IMR-90 (cell line): Measurements from ENCODE around the gene FAM98C. TPM values are rescaled to one million over a fixed set of nuclear protein-coding genes. Genes with fewer than 3 reads are reported as not detected.

Source experiments
- ATAC-seq: fragments of 200-7000 bp; cut with Tn5 transposase; 2 replicates; pipeline ENCODE4 v1.9.1; 2020; ENCODE audit warnings: low read depth, mild to moderate bottlenecking, moderate library complexity
- BruUV-seq: library from RNA; stranded (reverse); fragments of 400-500 nt; replicated peaks from 2 replicates; lab custom pipeline; 2021; lab: Mats Ljungman, UMichigan
- CTCF ChIA-PET: fragments of 300-600 bp; formaldehyde crosslinking; extraction: SDS; loops from one replicate; lab custom pipeline; 2021; ENCODE audit warnings: antibody characterized with exemption; lab: Yijun Ruan, JAX
- POLR2A ChIA-PET: fragments of 300-600 bp; sonication (Branson Sonifier 250); formaldehyde crosslinking; loops from one replicate; lab custom pipeline; 2022; ENCODE audit warnings: antibody characterized with exemption; ENCODE audit not compliant: unreplicated experiment; lab: Charles Lee
- DNase-seq: peaks from one replicate; pipeline ENCODE4 v3.0.0; 2013
- H2AFZ ChIP-seq: replicated peaks from 2 replicates; pipeline ENCODE3; 2013; ENCODE audit warnings: low read length, mild to moderate bottlenecking; ENCODE audit not compliant: poor library complexity
- H2AK5ac ChIP-seq: 2 replicates; pipeline ENCODE4 v1.6.1; 2013; ENCODE audit warnings: low read depth, low read length, inconsistent platforms
- H2AK9ac ChIP-seq: replicated peaks from 2 replicates; pipeline ENCODE3; 2013; ENCODE audit warnings: mild to moderate bottlenecking, low read depth, low read length, moderate library complexity; ENCODE audit not compliant: poor library complexity
- H2BK120ac ChIP-seq: 2 replicates; pipeline ENCODE4 v1.6.1; 2013; ENCODE audit warnings: low read depth, low read length, inconsistent platforms
- H2BK15ac ChIP-seq: 3 replicates; pipeline ENCODE4 v1.6.1; 2013; ENCODE audit warnings: low read depth, low read length, inconsistent platforms
- H2BK20ac ChIP-seq: 2 replicates; pipeline ENCODE4 v1.6.1; 2013; ENCODE audit warnings: low read depth, mild to moderate bottlenecking, inconsistent platforms, low read length, moderate library complexity
- H2BK5ac ChIP-seq: 2 replicates; pipeline ENCODE4 v1.6.1; 2013; ENCODE audit warnings: mild to moderate bottlenecking, low read depth, low read length, inconsistent platforms; ENCODE audit not compliant: poor library complexity, severe bottlenecking
- H3K14ac ChIP-seq: replicated peaks from 2 replicates; pipeline ENCODE4 v1.6.1; 2013; ENCODE audit warnings: low read depth, low read length, inconsistent platforms
- H3K18ac ChIP-seq: 2 replicates; pipeline ENCODE4 v1.6.1; 2013; ENCODE audit warnings: low read depth, low read length, control low read depth
- H3K23ac ChIP-seq: 2 replicates; pipeline ENCODE4 v1.6.1; 2013; ENCODE audit warnings: low read depth, low read length, inconsistent platforms
- H3K27ac ChIP-seq: 2 replicates; pipeline ENCODE4 v1.5.1; 2013; ENCODE audit warnings: mild to moderate bottlenecking, control low read depth, low read length; ENCODE audit not compliant: insufficient read depth
- H3K27me3 ChIP-seq: 2 replicates; pipeline ENCODE4 v1.6.1; 2013; ENCODE audit warnings: low read length; ENCODE audit not compliant: control insufficient read depth, insufficient read depth
- H3K36me3 ChIP-seq: 2 replicates; pipeline ENCODE4 v1.6.1; 2013; ENCODE audit warnings: low read length, mixed read lengths; ENCODE audit not compliant: control insufficient read depth, insufficient read depth
- H3K4ac ChIP-seq: 2 replicates; pipeline ENCODE4 v1.6.1; 2013; ENCODE audit warnings: low read depth, low read length, inconsistent platforms
- H3K4me1 ChIP-seq: 2 replicates; pipeline ENCODE4 v1.6.1; 2013; ENCODE audit warnings: low read length, mixed read lengths; ENCODE audit not compliant: control insufficient read depth, insufficient read depth
- H3K4me2 ChIP-seq: 2 replicates; pipeline ENCODE4 v1.6.1; 2013; ENCODE audit warnings: low read depth, mild to moderate bottlenecking, control low read depth, low read length, moderate library complexity
- H3K4me3 ChIP-seq: 2 replicates; pipeline ENCODE4 v1.5.1; 2013; ENCODE audit warnings: low read depth, mild to moderate bottlenecking, control low read depth, low read length, moderate library complexity; ENCODE audit not compliant: insufficient read depth
- H3K56ac ChIP-seq: 2 replicates; pipeline ENCODE4 v1.6.1; 2013; ENCODE audit warnings: low read length, inconsistent platforms; ENCODE audit not compliant: insufficient read depth; ENCODE audit errors: extremely low read depth
- H3K79me1 ChIP-seq, 2 experiments: 2 replicates each; pipeline ENCODE4 v1.6.1; 2013; ENCODE audit warnings: low read length in 2 of 2, inconsistent platforms in 1 of 2, low read depth in 1 of 2
- H3K9ac ChIP-seq: 2 replicates; pipeline ENCODE4 v1.6.1; 2013; ENCODE audit warnings: low read depth, low read length, control low read depth
- H3K9me1 ChIP-seq: 2 replicates; pipeline ENCODE4 v1.6.1; 2013; ENCODE audit warnings: low read length, inconsistent platforms; ENCODE audit not compliant: insufficient read depth
- H3K9me3 ChIP-seq: 2 replicates; pipeline ENCODE4 v1.6.1; 2013; ENCODE audit warnings: low read length; ENCODE audit not compliant: control insufficient read depth, insufficient read depth
- H4K20me1 ChIP-seq: 2 replicates; pipeline ENCODE4 v1.6.1; 2013; ENCODE audit warnings: low read length, inconsistent platforms; ENCODE audit not compliant: insufficient read depth
- H4K5ac ChIP-seq: 2 replicates; pipeline ENCODE4 v1.6.1; 2013; ENCODE audit warnings: mild to moderate bottlenecking, low read depth, low read length, control low read depth
- H4K8ac ChIP-seq, 2 experiments: 2 replicates each; pipeline ENCODE4 v1.6.1; 2013; ENCODE audit warnings: low read depth in 2 of 2, low read length in 2 of 2, control low read depth in 1 of 2, inconsistent platforms in 1 of 2
- H4K91ac ChIP-seq: 2 replicates; pipeline ENCODE4 v1.6.1; 2013; ENCODE audit warnings: low read depth, low read length, inconsistent platforms; ENCODE audit not compliant: insufficient read depth
- BHLHE40 ChIP-seq: fragments of 150-350 bp; IDR thresholded peaks from 2 replicates; pipeline ENCODE4 v1.6.1; 2016; ENCODE audit warnings: mild to moderate bottlenecking, low read depth, low read length
- CEBPB ChIP-seq: IDR thresholded peaks from 2 replicates; pipeline ENCODE4 v1.6.1; 2012; ENCODE audit warnings: low read depth, low read length, improper control_type of control experiment
- CTCF ChIP-seq: conservative IDR thresholded peaks from 2 replicates; pipeline ENCODE4 v1.5.1; 2012; ENCODE audit warnings: mild to moderate bottlenecking, low read depth, low read length, improper control_type of control experiment
- MAFK ChIP-seq: IDR thresholded peaks from 2 replicates; pipeline ENCODE4 v1.6.1; 2012; ENCODE audit warnings: low read depth, low read length, improper control_type of control experiment
- NFE2L2 ChIP-seq: fragments of 150-350 bp; IDR thresholded peaks from 2 replicates; pipeline ENCODE4 v1.6.1; 2016; ENCODE audit warnings: low read depth, mild to moderate bottlenecking, low read length
- POLR2A ChIP-seq: IDR thresholded peaks from 2 replicates; pipeline ENCODE4 v1.6.1; 2012; ENCODE audit warnings: mild to moderate bottlenecking, low read depth, low read length
- RAD21 ChIP-seq: IDR thresholded peaks from 2 replicates; pipeline ENCODE4 v1.6.1; 2012; ENCODE audit warnings: low read length, improper control_type of control experiment
- RCOR1 ChIP-seq: IDR thresholded peaks from 2 replicates; pipeline ENCODE4 v1.6.1; 2012; ENCODE audit warnings: mild to moderate bottlenecking, low read length, improper control_type of control experiment; ENCODE audit not compliant: insufficient replicate concordance
- RFX5 ChIP-seq: IDR thresholded peaks from 2 replicates; pipeline ENCODE4 v1.8.0; 2012; ENCODE audit warnings: low read depth, mild to moderate bottlenecking, low read length, moderate library complexity
- USF2 ChIP-seq: fragments of 150-350 bp; IDR thresholded peaks from 2 replicates; pipeline ENCODE4 v1.6.1; 2017; ENCODE audit warnings: mild to moderate bottlenecking, antibody characterized with exemption, low read length, low read depth
- WGBS, 2 experiments: methylation state at CpG; one replicate each; pipeline versions ENCODE4 v1.1.5 to v1.1.7; 2013; ENCODE audit warnings: missing lambda C conversion rate in 2 of 2; ENCODE audit not compliant: insufficient read length in 1 of 2; ENCODE audit errors: extremely low coverage in 2 of 2; 5-methylcytosine and 5-hydroxymethylcytosine counted together
- dilution Hi-C: fragments of 300-500 bp; cut with HindIII; formaldehyde crosslinking; loops from one replicate; pipeline ENCODE4 v1.14.3; 2018; ENCODE audit warnings: low sequenced_read_pairs; ENCODE audit not compliant: unreplicated experiment
- in situ Hi-C: fragments of 300-500 bp; cut with MboI; formaldehyde crosslinking; loops from 3 replicates; pipeline ENCODE4 v1.14.3; 2019; ENCODE audit warnings: low sequenced_read_pairs, inconsistent platforms, mixed read lengths
- intact Hi-C: fragments of 100-400 bp; cut with micrococcal nuclease; formaldehyde crosslinking; loops from 2 replicates; pipeline ENCODE4 v1.10.0; 2022
- polyA plus RNA-seq, 3 experiments: library from polyadenylated mRNA; depleted of rRNA; stranded (reverse); fragments of >200 nt; gene quantifications; 2 replicates each; pipeline ENCODE4 v1.2.3, GENCODE V29; 2012; ENCODE audit warnings: low replicate concordance in 1 of 3
- total RNA-seq: library from RNA; depleted of rRNA; stranded (reverse); fragments of >200 nt; gene quantifications from 2 replicates; pipeline ENCODE4 v1.2.3, GENCODE V29; 2012
- TF ChIP-seq, protein P1 (sequence below): fragments of 150-350 bp; IDR thresholded peaks from 2 replicates; pipeline ENCODE4 v1.6.1; 2016; ENCODE audit warnings: low read depth, mild to moderate bottlenecking, low read length, moderate library complexity, borderline replicate concordance

FAM98C gene
- total and polyA plus RNA-seq, 2 of the 4 experiments (the other 2 are of a cell fraction), result 3.6 to 17.9 TPM

- no peak within 1 kb of the TSS for H3K18ac ChIP-seq
- ChIA-PET CTCF (no interaction called here), POLR2A (no interaction called here)
- no peaks in the 10 kb centered on the region for H3K79me1 ChIP-seq
- in situ Hi-C loops, result no loop called here
- H4K20me1 ChIP-seq, result no peaks in the 10 kb centered on the region
- intact Hi-C loops, result no loop called here
- no peak within 1 kb of the TSS for H2BK5ac ChIP-seq
- BruUV-seq, result no TSS peak
- H3K27ac ChIP-seq, result no peak within 1 kb of the TSS
- H3K27me3 ChIP-seq, result peaks cover 33% of the 10 kb centered on the region
- no peak within 1 kb of the TSS for H3K14ac ChIP-seq
- no peak within 1 kb of the TSS for H3K4me2 ChIP-seq
- no peak within 1 kb of the TSS for H2BK120ac ChIP-seq
- H3K4me3 ChIP-seq, result no peak within 1 kb of the TSS
- H4K8ac ChIP-seq, result no peak within 1 kb of the TSS
- WGBS, 2 experiments, result no CpG with 5 or more reads among the region's 20 CpGs
- no peak within 1 kb of the TSS for H4K5ac ChIP-seq
- H2AK5ac ChIP-seq, result no peak within 1 kb of the TSS
- H3K4me1 ChIP-seq, result no peaks in the 10 kb centered on the region
- DNase-seq (no peak), ATAC-seq (peak; percentile 98)
- H2AK9ac ChIP-seq, result peak within 1 kb of the TSS; percentile 50
- no peak within 1 kb of the TSS for H3K4ac ChIP-seq
- H3K23ac ChIP-seq, result no peak within 1 kb of the TSS
- no peaks in the 10 kb centered on the region for H3K9me3 ChIP-seq
- H3K56ac ChIP-seq, result no peak within 1 kb of the TSS
- no peak within 1 kb of the TSS for H3K9ac ChIP-seq
- no peak within 1 kb of the TSS for H2AFZ ChIP-seq
- H2BK15ac ChIP-seq, result no peak within 1 kb of the TSS
- no peaks in the 10 kb centered on the region for H3K9me1 ChIP-seq
- H3K36me3 ChIP-seq, result no peaks in the 10 kb centered on the region
- no peak within 1 kb of the TSS for H4K91ac ChIP-seq
- dilution Hi-C loops, result no loop called here
- TF ChIP-seq BHLHE40, result no peak
- no peak for TF ChIP-seq NFE2L2
- TF ChIP-seq RCOR1, result no peak
- TF ChIP-seq, protein P1, sequence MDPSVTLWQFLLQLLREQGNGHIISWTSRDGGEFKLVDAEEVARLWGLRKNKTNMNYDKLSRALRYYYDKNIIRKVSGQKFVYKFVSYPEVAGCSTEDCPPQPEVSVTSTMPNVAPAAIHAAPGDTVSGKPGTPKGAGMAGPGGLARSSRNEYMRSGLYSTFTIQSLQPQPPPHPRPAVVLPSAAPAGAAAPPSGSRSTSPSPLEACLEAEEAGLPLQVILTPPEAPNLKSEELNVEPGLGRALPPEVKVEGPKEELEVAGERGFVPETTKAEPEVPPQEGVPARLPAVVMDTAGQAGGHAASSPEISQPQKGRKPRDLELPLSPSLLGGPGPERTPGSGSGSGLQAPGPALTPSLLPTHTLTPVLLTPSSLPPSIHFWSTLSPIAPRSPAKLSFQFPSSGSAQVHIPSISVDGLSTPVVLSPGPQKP, result no peak
- no peak for TF ChIP-seq RFX5
- TF ChIP-seq CTCF, result no peak
- no peak for TF ChIP-seq POLR2A
- TF ChIP-seq MAFK, result no peak
- no peak for TF ChIP-seq USF2
- no peak for TF ChIP-seq CEBPB
- TF ChIP-seq RAD21, result no peak
- H2BK20ac ChIP-seq, result no peak within 1 kb of the TSS
These were observed 30.4 kb downstream of the FAM98C start, which contains the start of gene RYR1 for GRCh38 chr19:38433268-38433733. RYR1 (plus strand) TSS chr19:38433691; CDS start chr19:38433830, 139 bp downstream.
